RWPE1 (cell line): ENCODE measurements around the gene TAAR5.
A peak's percentile ranks its signal among the peaks of the same experiment; 100 is the strongest.
"Not testable (repeated sequence)": the region's sequence is repeated elsewhere in the genome, so short reads cannot be mapped to it uniquely, and the experiment has no call there.

Experiments used
- CTCF ChIA-PET: fragments of 350-600 bp; sonication (Branson Sonifier 250); formaldehyde crosslinking; extraction: SDS; loops from one replicate; lab custom pipeline; 2021; lab: Yijun Ruan, JAX
- POLR2A ChIA-PET: fragments of 400-600 bp; formaldehyde crosslinking; extraction: SDS; loops from one replicate; lab custom pipeline; 2020; ENCODE audit warnings: antibody characterized with exemption; ENCODE audit not compliant: low non-redundant PET; lab: Yijun Ruan, JAX
- DNase-seq: peaks from one replicate; pipeline ENCODE4 v3.0.0; 2012; ENCODE audit warnings: low spot score
- H3K27ac ChIP-seq: fragments of 450-650 bp; 2 replicates; pipeline ENCODE4 v1.5.1; 2017
- CTCF ChIP-seq: fragments of 450-650 bp; conservative IDR thresholded peaks from 2 replicates; pipeline ENCODE4 v1.5.1; 2017; ENCODE audit warnings: low read depth, mild to moderate bottlenecking

Gene TAAR5

GRCh38 chr6:132616677-132617076, 27.1 kb upstream of the TAAR5 start:
- ChIA-PET POLR2A (no interaction called here), CTCF (interaction anchor here (0.6 kb wide), 1 partner anchor 166 kb away, joined by 3 read pairs; no protein-coding TSS in a partner anchor)
- DNase-seq = no peak
- no peak for TF ChIP-seq CTCF
- H3K27ac ChIP-seq = no peak overlapping the region

GRCh38 chr6:132614554-132614953, 25.0 kb upstream of the TAAR5 start:
- peak; percentile 45 for DNase-seq
- H3K27ac ChIP-seq = no peak overlapping the region
- no peak for TF ChIP-seq CTCF
- ChIA-PET POLR2A (no interaction called here), CTCF (interaction anchor here (0.9 kb wide), 1 partner anchor 84 kb away, joined by 4 read pairs; no protein-coding TSS in a partner anchor)

GRCh38 chr6:132612449-132613108, 23.0 kb upstream of the TAAR5 start:
- H3K27ac ChIP-seq = no peak overlapping the region
- ChIA-PET CTCF (no interaction called here), POLR2A (no interaction called here)
- no peak for DNase-seq
- no peak for TF ChIP-seq CTCF

GRCh38 chr6:132611616-132612015, 22.1 kb upstream of the TAAR5 start:
- TF ChIP-seq CTCF = no peak
- no peak for DNase-seq
- H3K27ac ChIP-seq = no peak overlapping the region
- POLR2A ChIA-PET = no interaction called here
- CTCF ChIA-PET = no interaction called here

GRCh38 chr6:132607544-132608233, 18.1 kb upstream of the TAAR5 start:
- ChIA-PET CTCF (no interaction called here), POLR2A (no interaction called here)
- H3K27ac ChIP-seq = no peak overlapping the region
- no peak for TF ChIP-seq CTCF
- DNase-seq = no peak

GRCh38 chr6:132604635-132605152, 15.2 kb upstream of the TAAR5 start:
- no peak overlapping the region for H3K27ac ChIP-seq
- ChIA-PET CTCF (interaction anchor here (0.7 kb wide), 1 partner anchor 333 kb away, joined by 4 read pairs; no protein-coding TSS in a partner anchor), POLR2A (no interaction called here)
- no peak for TF ChIP-seq CTCF
- DNase-seq = peak; percentile 3

- CTCF ChIA-PET, POLR2A ChIA-PET, H3K27ac ChIP-seq, DNase-seq: not testable (repeated sequence)
Observed at GRCh38 chr6:132600900-132601299, 11.4 kb upstream of the TAAR5 start.
